GM21717 (cell line): ENCODE measurements around the gene ANKRD36C.
A peak's percentile ranks its signal among the peaks of the same experiment; 100 is the strongest.
"Not testable (repeated sequence)": the region's sequence is repeated elsewhere in the genome, so short reads cannot be mapped to it uniquely, and the experiment has no call there.

Experiments
- ATAC-seq: cut with Tn5 transposase; IDR thresholded peaks from one replicate; pipeline ENCODE4 v1.9.1; 2021; ENCODE audit warnings: mild to moderate bottlenecking, moderate library complexity; ENCODE audit not compliant: unreplicated experiment

The ANKRD36C gene

GRCh38 chr2:96008051-96008450 lies 16.4 kb upstream of the ANKRD36C start:
- not testable (repeated sequence) for ATAC-seq

- ATAC-seq = not testable (repeated sequence)
Measured at GRCh38 chr2:96006248-96006647, 14.6 kb upstream of the ANKRD36C start.

GRCh38 chr2:95992520-95993272 lies 1.1 kb upstream of the ANKRD36C start:
- not testable (repeated sequence) for ATAC-seq

- ATAC-seq = peak; percentile 38
Measured at GRCh38 chr2:95992102-95992501, 478 bp upstream of the ANKRD36C start.

- ATAC-seq = not testable (repeated sequence)
Measured at GRCh38 chr2:95990884-95991283, 740 bp downstream of the ANKRD36C start.

- not testable (repeated sequence) for ATAC-seq
Measured at GRCh38 chr2:95951662-95952061, 40.0 kb downstream of the ANKRD36C start.

GRCh38 chr2:95948039-95948438 lies 43.6 kb downstream of the ANKRD36C start:
- ATAC-seq = not testable (repeated sequence)

- not testable (repeated sequence) for ATAC-seq
Measured at GRCh38 chr2:95939947-95940346, 51.7 kb downstream of the ANKRD36C start.

GRCh38 chr2:95930740-95931139 lies 60.9 kb downstream of the ANKRD36C start:
- ATAC-seq = not testable (repeated sequence)

- not testable (repeated sequence) for ATAC-seq
Measured at GRCh38 chr2:95917007-95917406, 74.6 kb downstream of the ANKRD36C start.

GRCh38 chr2:95915131-95915530 lies 76.5 kb downstream of the ANKRD36C start:
- not testable (repeated sequence) for ATAC-seq

GRCh38 chr2:95911431-95911830 lies 80.2 kb downstream of the ANKRD36C start:
- ATAC-seq = not testable (repeated sequence)

- not testable (repeated sequence) for ATAC-seq
Measured at GRCh38 chr2:95894443-95894842, 97.2 kb downstream of the ANKRD36C start.

- not testable (repeated sequence) for ATAC-seq
Measured at GRCh38 chr2:95867929-95868328, 123.7 kb downstream of the ANKRD36C start.

- not testable (repeated sequence) for ATAC-seq
Measured at GRCh38 chr2:95867047-95867677, 124.5 kb downstream of the ANKRD36C start.

- not testable (repeated sequence) for ATAC-seq
Measured at GRCh38 chr2:95862121-95862520, 129.5 kb downstream of the ANKRD36C start.

- ATAC-seq = no peak
Measured at GRCh38 chr2:95836151-95836550, 155.5 kb downstream of the ANKRD36C start.

- ATAC-seq = not testable (repeated sequence)
Measured at GRCh38 chr2:95834077-95835013, 157.3 kb downstream of the ANKRD36C start.

- not testable (repeated sequence) for ATAC-seq
Measured at GRCh38 chr2:95824218-95824617, 167.4 kb downstream of the ANKRD36C start.

GRCh38 chr2:95817521-95817920 lies 174.1 kb downstream of the ANKRD36C start:
- ATAC-seq = not testable (repeated sequence)

GRCh38 chr2:95813311-95813710 lies 178.3 kb downstream of the ANKRD36C start:
- not testable (repeated sequence) for ATAC-seq
